Mammary epithelial cell (primary cell): ENCODE measurements around the gene EPB41L2.

ENCODE experiments used
- EZH2 ChIP-seq: IDR thresholded peaks from 2 replicates; pipeline ENCODE4 v1.6.1; 2012; ENCODE audit warnings: low read length, inconsistent platforms, borderline replicate concordance
- TF ChIP-seq, protein P1 (sequence below), 2 donors: IDR thresholded peaks in 1 of 2; conservative IDR thresholded peaks in 1 of 2; 2 replicates each; pipeline ENCODE4 v1.5.1; 2011 to 2012; ENCODE audit warnings: inconsistent platforms in 2 of 2, low read length in 2 of 2, mild to moderate bottlenecking in 2 of 2, control low read depth in 1 of 2, low read depth in 1 of 2; ENCODE audit not compliant: insufficient read depth in 1 of 2; ENCODE audit errors: extremely low read depth in 1 of 2

DNA sequence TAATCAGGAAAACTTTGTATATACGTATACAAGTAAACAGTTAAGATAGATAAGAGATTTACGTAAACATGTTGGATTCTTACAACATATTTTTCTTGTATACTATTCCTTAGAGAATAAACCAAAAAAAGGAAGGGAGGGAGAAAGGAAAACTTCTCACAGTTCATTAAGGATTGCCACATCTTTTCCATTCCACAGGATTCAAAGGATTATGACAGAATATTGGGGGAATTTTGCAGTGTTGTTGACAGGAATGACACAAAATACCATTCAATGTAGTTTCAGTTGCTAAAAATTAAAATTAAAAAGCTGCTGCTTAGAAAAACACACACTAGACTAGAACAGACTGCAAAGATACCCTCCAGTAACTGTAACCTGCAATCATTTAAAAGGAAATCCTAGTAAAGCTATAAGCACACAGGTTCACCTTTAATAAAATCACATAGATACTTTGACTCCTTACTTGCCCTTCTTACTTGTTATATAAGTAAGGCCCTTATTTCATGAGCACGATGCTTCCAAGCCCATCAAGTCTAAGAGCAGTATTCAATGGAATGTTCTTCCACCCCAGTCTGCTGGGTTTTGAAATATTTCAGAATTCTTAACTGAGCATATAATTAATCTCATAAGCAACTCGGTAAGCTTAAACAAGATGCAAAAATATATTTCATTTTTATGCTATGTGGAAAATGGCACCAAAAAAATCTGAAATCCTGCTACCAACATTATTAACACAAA lies 128.0 kb downstream of the EPB41L2 start:
- TF ChIP-seq, protein P1, sequence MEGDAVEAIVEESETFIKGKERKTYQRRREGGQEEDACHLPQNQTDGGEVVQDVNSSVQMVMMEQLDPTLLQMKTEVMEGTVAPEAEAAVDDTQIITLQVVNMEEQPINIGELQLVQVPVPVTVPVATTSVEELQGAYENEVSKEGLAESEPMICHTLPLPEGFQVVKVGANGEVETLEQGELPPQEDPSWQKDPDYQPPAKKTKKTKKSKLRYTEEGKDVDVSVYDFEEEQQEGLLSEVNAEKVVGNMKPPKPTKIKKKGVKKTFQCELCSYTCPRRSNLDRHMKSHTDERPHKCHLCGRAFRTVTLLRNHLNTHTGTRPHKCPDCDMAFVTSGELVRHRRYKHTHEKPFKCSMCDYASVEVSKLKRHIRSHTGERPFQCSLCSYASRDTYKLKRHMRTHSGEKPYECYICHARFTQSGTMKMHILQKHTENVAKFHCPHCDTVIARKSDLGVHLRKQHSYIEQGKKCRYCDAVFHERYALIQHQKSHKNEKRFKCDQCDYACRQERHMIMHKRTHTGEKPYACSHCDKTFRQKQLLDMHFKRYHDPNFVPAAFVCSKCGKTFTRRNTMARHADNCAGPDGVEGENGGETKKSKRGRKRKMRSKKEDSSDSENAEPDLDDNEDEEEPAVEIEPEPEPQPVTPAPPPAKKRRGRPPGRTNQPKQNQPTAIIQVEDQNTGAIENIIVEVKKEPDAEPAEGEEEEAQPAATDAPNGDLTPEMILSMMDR (conservative IDR thresholded peaks at IDR 0.05 in 1 of 2, IDR thresholded peaks at IDR 0.05 in 1 of 2; ENCODE audit: extremely low read depth in 1 of 2, insufficient read depth in 1 of 2, low read depth in 1 of 2, low read length in 2 of 2): no peak
- no peak for TF ChIP-seq EZH2
